AG04449 (cell line): ENCODE measurements around the gene FAM83F.

ENCODE experiments used
- CTCF ChIA-PET: fragments of 350-600 bp; formaldehyde crosslinking; extraction: SDS; loops from one replicate; lab custom pipeline; 2021; ENCODE audit warnings: antibody characterized with exemption; lab: Yijun Ruan, JAX
- POLR2A ChIA-PET: fragments of 400-600, 350-600 bp; formaldehyde crosslinking; extraction: SDS; loops from one replicate; lab custom pipeline; 2020; ENCODE audit warnings: antibody characterized with exemption, inconsistent platforms; lab: Yijun Ruan, JAX
- DNase-seq: peaks from one replicate; pipeline ENCODE4 v3.0.0-alpha.2; 2010; ENCODE audit warnings: low read depth, low spot score
- H3K4me3 ChIP-seq: 2 replicates; pipeline ENCODE4 v1.5.1; 2011; ENCODE audit warnings: low read depth, mild to moderate bottlenecking, control low read depth, low read length
- CTCF ChIP-seq: IDR thresholded peaks from one replicate; pipeline ENCODE4 v1.5.1; 2011; ENCODE audit warnings: mild to moderate bottlenecking, moderate library complexity, low read length, control low read depth, inconsistent platforms; ENCODE audit not compliant: insufficient read depth; ENCODE audit errors: missing control alignments

FAM83F gene

GRCh38 chr22:39958949-39959639 lies 35.7 kb upstream of the FAM83F start:
- TF ChIP-seq CTCF, result no peak
- no peak overlapping the region for H3K4me3 ChIP-seq
- no peak for DNase-seq
- ChIA-PET CTCF (no interaction called here), POLR2A (no interaction called here)

- no peak within 1 kb of the TSS; the same call in 1 of the 2 replicates for H3K4me3 ChIP-seq
- ChIA-PET POLR2A (no interaction called here), CTCF (interaction anchor here (1.0 to 1.7 kb wide), 3 partner anchors 9 to 64 kb away, joined by 3 to 4 read pairs (median 3); no protein-coding TSS in a partner anchor)
- no peak for DNase-seq
- peak; percentile 45 for TF ChIP-seq CTCF
Measured at GRCh38 chr22:39959640-39960447, 34.9 kb upstream of the FAM83F start, which contains the start of gene TMA7B. Gene TMA7B (plus strand): TSS chr22:39960397. CDS start chr22:39964375, 3,978 bp downstream.

GRCh38 chr22:39960791-39961746 lies 33.7 kb upstream of the FAM83F start:
- TF ChIP-seq CTCF, result no peak
- ChIA-PET CTCF (interaction anchor here (1.5 to 1.7 kb wide), 2 partner anchors 10 to 63 kb away, joined by 3 to 4 read pairs; no protein-coding TSS in a partner anchor), POLR2A (no interaction called here)
- peak; percentile 84 for DNase-seq
- no peak overlapping the region; the same call in 1 of the 2 replicates for H3K4me3 ChIP-seq

GRCh38 chr22:39962071-39962470 lies 32.7 kb upstream of the FAM83F start:
- H3K4me3 ChIP-seq, result no peak overlapping the region
- no peak for TF ChIP-seq CTCF
- CTCF ChIA-PET, result interaction anchor here (0.9 to 1.1 kb wide), 2 partner anchors 63 to 433 kb away, joined by 3 read pairs; no protein-coding TSS in a partner anchor
- no peak for DNase-seq
- POLR2A ChIA-PET, result no interaction called here

GRCh38 chr22:39965748-39966147 lies 29.0 kb upstream of the FAM83F start:
- ChIA-PET CTCF (interaction anchor here (1.5 to 2.0 kb wide), 2 partner anchors 59 to 432 kb away, joined by 5 to 12 read pairs; no protein-coding TSS in a partner anchor), POLR2A (no interaction called here)

More at GRCh38 chr22:39965748-39966147, 29.0 kb upstream of the FAM83F start:
- DNase-seq, result no peak
- H3K4me3 ChIP-seq, result no peak overlapping the region
- TF ChIP-seq CTCF, result no peak
